Pancreas (tissue), 10 donors: ENCODE measurements around the gene SYN1. TPM values are rescaled to one million over a fixed set of nuclear protein-coding genes. Genes with fewer than 3 reads are reported as not detected.

Experiments used
- ATAC-seq, 4 donors: fragments of 200-7000 bp; cut with Tn5 transposase; one replicate each; pipeline versions ENCODE4 v1.8.0 to v1.9.1; 2020; ENCODE audit warnings: mild to moderate bottlenecking in 4 of 4, moderate library complexity in 4 of 4
- DNase-seq, 6 donors: peaks; one replicate each; pipeline ENCODE4 v3.0.0-alpha.2; 2020
- FAIRE-seq: peaks from 2 replicates; lab custom pipeline; 2012; peaks lifted over from hg19 to GRCh38; lab: Jason Lieb, UNC
- H3K27ac ChIP-seq, 4 donors: fragments of 200-600 bp; sonication (generic); 1 replicate in 3 of 4; 2 replicates in 1 of 4; pipeline versions ENCODE4 v1.5.0 to v1.8.0; 2020
- H3K27me3 ChIP-seq, 4 donors: fragments of 200-600 bp; one replicate each; pipeline ENCODE4 v1.8.0; 2021
- H3K36me3 ChIP-seq, 3 donors: fragments of 200-600 bp; sonication (generic) in 1 of 3; one replicate each; pipeline versions ENCODE4 v1.5.0 to v1.8.0; 2020 to 2021
- H3K4me1 ChIP-seq, 3 donors: fragments of 200-600 bp; one replicate each; pipeline ENCODE4 v1.8.0; 2021
- H3K4me3 ChIP-seq, 4 donors: fragments of 200-600 bp; sonication (generic) in 2 of 4; one replicate each; pipeline versions ENCODE4 v1.5.0 to v1.8.0; 2020 to 2021
- H3K9me3 ChIP-seq, 4 donors: fragments of 200-600 bp; one replicate each; pipeline ENCODE4 v1.8.0; 2021
- CTCF ChIP-seq, 4 donors: fragments of 200-600 bp; sonication (generic) in 3 of 4; IDR thresholded peaks; one replicate each; pipeline versions ENCODE4 v1.5.0 to v1.8.0; 2021; ENCODE audit warnings: antibody characterized with exemption in 4 of 4
- WGBS, 2 donors: extraction: QIAGEN DNeasy Blood & Tissue Kit; methylation state at CpG; one replicate each; pipeline ENCODE4 v1.1.7; 2013; 5-methylcytosine and 5-hydroxymethylcytosine counted together
- intact Hi-C, 3 donors: fragments of 100-400 bp; cut with DNase I; formaldehyde crosslinking; loops; one replicate each; pipeline versions ENCODE4 v1.11.1 to v1.14.2; 2022
- polyA plus RNA-seq, 2 donors: library from polyadenylated mRNA; stranded (reverse); fragments of 200-250 nt; gene quantifications; one replicate each; pipeline ENCODE4 v1.2.3, GENCODE V29; 2013
- total RNA-seq, 6 donors: library from RNA; stranded (reverse); fragmentation: NEBNext Ultra II Directional in 4 of 6; extraction: Animal tissue kit (Norgen Biotek cat#: 25700) in 4 of 6; gene quantifications; one replicate each; pipeline versions ENCODE4 v1.2.1 to v1.2.4, GENCODE V29; 2021 to 2023
- donor health status: healthy with polysubstance abuse.
- donor health status: DM: no; HTN: no; CAD: no; lungs with moderate emphysema.
- donor health status: DM: no; HTN: no; CAD: no.
- donor health status: control.
- donor health status: control.
- donor health status: Bipolar disorder and iron deficiency.
- donor health status: DM: yes; HTN: yes; CAD: no.
- donor health status: DM: no; HTN: no; CAD: no.
- donor health status: DM: no; HTN: no; CAD: no.
- donor health status: DM: yes; HTN: yes; CAD: no.

Gene SYN1
- total and polyA plus RNA-seq, 8 donors = 0.47 to 10.3 (median 1.5) TPM

- H3K9me3 ChIP-seq = no peaks in the 10 kb centered on the region
- H3K4me1 ChIP-seq = no peaks in the 10 kb centered on the region
- no peaks in the 10 kb centered on the region for H3K36me3 ChIP-seq
- TF ChIP-seq CTCF (IDR thresholded peaks at IDR 0.05) = no peak
- ATAC-seq = no peak
- H3K27me3 ChIP-seq = peaks cover 0 to 4% (median 0%) of the 10 kb centered on the region in 4 donors
- no peak overlapping the region for H3K4me3 ChIP-seq
- intact Hi-C loops = no loop called here
- no peak for DNase-seq
- 58 to 62% methylated on average over 11 of the region's 11 CpGs for WGBS, 2 donors
- no peak overlapping the region for H3K27ac ChIP-seq
- no peak for FAIRE-seq
These were observed 33.4 kb downstream of the SYN1 start for GRCh38 chrX:47586043-47586787.

- Histone ChIP-seq H3K9me3 (no peaks in the 10 kb centered on the region), H3K27me3 (peaks cover 0 to 4% (median 0%) of the 10 kb centered on the region in 4 donors), H3K27ac (no peak overlapping the region), H3K4me1 (no peaks in the 10 kb centered on the region), H3K4me3 (no peak overlapping the region), H3K36me3 (no peaks in the 10 kb centered on the region)
- ATAC-seq = no peak
- FAIRE-seq = no peak
- no peak for TF ChIP-seq CTCF (IDR thresholded peaks at IDR 0.05)
- no peak for DNase-seq
- 62 to 71% methylated on average over 16 of the region's 16 CpGs for WGBS, 2 donors
- intact Hi-C loops = no loop called here
These were observed 34.4 kb downstream of the SYN1 start for GRCh38 chrX:47585273-47585672.

GRCh38 chrX:47584714-47585113, 34.9 kb downstream of the SYN1 start:
- Histone ChIP-seq H3K36me3 (no peaks in the 10 kb centered on the region), H3K27me3 (peaks cover 0 to 4% (median 0%) of the 10 kb centered on the region in 4 donors), H3K4me1 (no peaks in the 10 kb centered on the region), H3K4me3 (no peak overlapping the region), H3K9me3 (no peaks in the 10 kb centered on the region), H3K27ac (no peak overlapping the region)
- no peak for TF ChIP-seq CTCF (IDR thresholded peaks at IDR 0.05)
- FAIRE-seq (no peak), DNase-seq (no peak), ATAC-seq (no peak)
- intact Hi-C loops = no loop called here
- WGBS, 2 donors = 57 to 65% methylated on average over 6 of the region's 6 CpGs

GRCh38 chrX:47583240-47583861, 36.3 kb downstream of the SYN1 start:
- Histone ChIP-seq H3K4me3 (no peak overlapping the region), H3K27me3 (peaks cover 0 to 4% (median 0%) of the 10 kb centered on the region in 4 donors), H3K27ac (no peak overlapping the region), H3K4me1 (no peaks in the 10 kb centered on the region), H3K9me3 (no peaks in the 10 kb centered on the region), H3K36me3 (no peaks in the 10 kb centered on the region)
- no peak for DNase-seq
- no peak for FAIRE-seq
- intact Hi-C loops = no loop called here
- no peak for TF ChIP-seq CTCF (IDR thresholded peaks at IDR 0.05)
- 61 to 63% methylated on average over 8 of the region's 8 CpGs for WGBS, 2 donors
- no peak for ATAC-seq
